ENCODE data around the gene LIMS1.
A peak's percentile ranks its signal among the peaks of the same experiment; 100 is the strongest.
"Not testable (repeated sequence)": the region's sequence is repeated elsewhere in the genome, so short reads cannot be mapped to it uniquely, and the experiment has no call there.

Gene LIMS1

DNA sequence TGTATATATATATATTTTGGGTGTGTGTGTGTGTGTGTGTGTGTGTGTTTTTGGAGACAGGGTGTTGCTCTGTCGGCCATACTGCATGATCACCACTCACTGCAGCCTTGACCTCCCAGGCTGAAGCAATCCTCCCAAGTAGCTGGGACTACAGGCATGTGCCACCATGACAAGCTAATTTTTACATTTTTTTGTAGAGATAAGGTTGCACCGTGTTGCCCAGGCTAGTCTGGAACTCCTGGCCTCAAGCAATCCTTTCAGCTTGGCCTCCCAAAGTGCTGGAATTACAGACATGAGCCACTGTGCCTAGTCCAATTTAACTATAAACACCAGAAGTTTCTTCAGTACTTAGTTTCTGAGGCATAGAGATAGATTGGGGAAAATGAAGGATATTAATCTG is 18.3 kb downstream of the LIMS1 start:
- no peak for DNase-seq (ENCODE audit: low read depth in 2 of 2)

DNA sequence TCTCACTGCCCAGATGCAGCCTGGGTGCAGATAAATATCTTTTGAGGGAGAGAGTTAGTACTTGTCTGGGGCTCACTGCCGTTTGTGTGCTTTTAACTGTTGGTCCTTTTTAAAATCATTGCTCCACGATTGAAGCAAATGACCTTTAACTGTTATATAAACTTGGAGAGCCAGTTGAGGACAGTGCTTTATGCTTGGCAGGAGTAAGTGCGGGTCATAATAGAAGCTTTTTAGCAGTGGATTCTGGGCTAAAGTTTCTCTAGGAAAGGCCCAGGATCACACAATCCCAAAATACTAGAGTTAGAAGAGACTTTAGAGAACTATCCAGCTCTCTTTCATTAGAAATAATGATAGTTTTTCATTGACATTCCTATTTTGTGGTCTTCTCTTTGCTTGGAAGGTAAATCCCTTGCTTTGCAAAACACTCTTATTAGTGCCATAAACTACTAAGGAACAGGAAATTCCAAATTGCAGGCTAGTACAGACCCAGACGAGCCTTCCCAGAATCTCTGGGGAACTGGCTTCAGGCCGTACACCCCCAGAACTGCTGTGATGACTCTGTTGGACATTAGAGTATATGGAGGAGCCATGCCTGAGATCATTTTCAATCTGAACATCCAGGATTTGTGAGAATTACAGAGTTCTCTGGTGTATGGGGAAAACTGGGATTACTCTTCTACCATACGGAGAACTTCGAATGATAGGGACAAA is 19.1 kb downstream of the LIMS1 start:
- no peak for DNase-seq (ENCODE audit: low read depth in 2 of 2)

GRCh38 chr2:108554528-108554927 is 20.3 kb downstream of the LIMS1 start:
- no peak for DNase-seq (ENCODE audit: low read depth in 2 of 2)

GRCh38 chr2:108555572-108555971 is 21.3 kb downstream of the LIMS1 start:
- no peak for DNase-seq (ENCODE audit: low read depth in 2 of 2)

DNA sequence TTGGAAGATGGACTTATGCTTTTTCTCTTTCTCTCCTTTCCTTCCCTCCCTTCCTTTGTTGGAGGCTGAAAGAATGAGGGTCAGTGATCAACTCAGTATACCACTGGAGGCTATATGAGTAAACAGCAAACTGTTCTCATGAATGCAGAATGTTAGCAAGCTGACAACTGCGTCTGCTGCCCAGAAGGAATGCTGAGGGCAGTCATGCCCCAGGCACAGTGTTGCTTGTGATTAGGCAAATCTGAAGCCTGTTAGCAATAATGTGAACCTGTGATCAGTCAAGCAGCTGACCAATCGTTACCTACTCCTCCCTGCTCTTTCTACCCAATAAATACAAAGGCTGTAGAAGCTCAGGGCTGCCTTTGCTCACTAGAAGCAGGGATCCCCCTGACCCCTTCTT is 22.3 kb downstream of the LIMS1 start:
- not testable (repeated sequence) for DNase-seq (ENCODE audit: low read depth in 2 of 2)

DNA sequence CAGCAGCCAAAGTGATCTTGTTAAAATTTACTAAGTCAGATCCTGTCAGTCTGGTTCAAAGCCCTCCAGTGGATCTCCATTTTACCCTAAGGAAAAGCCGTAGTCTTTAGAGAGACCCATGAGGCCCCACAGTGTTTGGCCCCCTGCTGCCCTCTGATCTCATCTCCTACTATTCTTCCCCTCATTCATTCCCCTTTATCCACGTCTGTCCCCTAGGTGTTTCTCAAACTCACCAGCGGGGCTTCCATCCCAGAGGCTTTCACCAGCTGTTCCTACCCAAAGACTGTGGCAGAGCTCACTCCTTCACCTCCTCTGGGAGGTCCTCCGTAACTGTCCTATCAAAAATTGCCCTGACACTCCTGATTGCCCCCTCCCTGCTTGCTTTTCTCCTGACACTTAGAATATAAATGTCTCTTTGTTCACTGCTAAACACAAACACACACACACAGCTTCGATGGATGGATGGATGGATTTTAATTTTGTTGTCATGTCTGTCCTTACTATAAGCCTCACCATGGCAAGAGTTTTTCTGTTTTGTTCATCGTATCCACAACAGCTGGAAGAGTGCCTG is 26.1 kb downstream of the LIMS1 start:
- DNase-seq (ENCODE audit: low read depth in 2 of 2) = no peak

DNA sequence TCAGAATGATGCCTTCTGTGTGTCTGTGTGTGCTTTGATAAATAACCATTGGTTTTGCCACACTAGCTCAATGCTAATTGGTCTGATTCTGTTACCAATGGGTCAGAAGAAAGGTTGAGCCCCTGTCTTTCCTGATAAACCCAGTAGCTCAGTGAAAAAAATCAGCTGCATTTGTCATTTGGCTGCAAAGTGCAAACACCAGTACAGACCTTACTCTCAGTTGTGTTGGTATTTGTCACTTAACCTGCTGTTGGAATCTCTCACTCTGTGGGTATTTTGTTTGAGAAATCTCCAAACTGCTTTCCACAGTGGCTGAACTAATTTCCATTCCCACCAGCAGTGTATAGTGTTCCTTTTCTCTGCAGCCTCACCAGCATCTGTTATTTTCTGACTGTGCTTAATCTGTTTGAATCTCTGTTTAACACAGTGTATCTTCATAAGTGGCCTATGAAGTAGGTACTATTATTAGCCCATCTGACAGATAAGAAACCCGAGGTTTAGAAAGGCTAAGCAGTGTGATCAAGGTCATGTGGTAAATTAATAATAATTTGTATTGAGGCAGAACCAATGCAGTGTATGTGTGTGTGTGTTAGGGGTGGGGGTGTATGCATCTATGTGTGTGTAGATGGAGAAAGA is 26.7 kb downstream of the LIMS1 start:
- no peak for DNase-seq (ENCODE audit: low read depth in 2 of 2)

DNA sequence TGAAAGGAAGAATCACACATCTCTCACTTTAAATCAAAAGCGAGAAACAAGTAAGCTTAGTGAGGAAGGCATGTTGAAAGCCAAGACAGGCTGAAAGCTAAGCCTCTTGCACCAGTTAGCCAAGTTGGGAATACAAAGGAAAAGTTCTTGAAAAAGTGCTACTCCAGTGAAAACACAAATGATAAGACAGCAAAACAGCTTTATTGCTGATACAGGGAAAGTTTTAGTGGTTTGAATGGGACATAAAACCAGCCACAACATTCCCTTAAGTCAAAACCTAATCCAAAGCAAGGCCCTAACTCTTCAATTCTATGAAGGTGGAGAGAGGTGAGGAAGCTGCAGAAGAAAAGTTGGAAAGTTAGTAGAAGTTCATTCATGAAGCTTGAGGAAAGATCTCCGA is 28.0 kb downstream of the LIMS1 start:
- DNase-seq (ENCODE audit: low read depth in 2 of 2) = no peak

- no peak for DNase-seq (ENCODE audit: low read depth in 2 of 2)
These were observed 30.2 kb downstream of the LIMS1 start for GRCh38 chr2:108564510-108564909.

DNA sequence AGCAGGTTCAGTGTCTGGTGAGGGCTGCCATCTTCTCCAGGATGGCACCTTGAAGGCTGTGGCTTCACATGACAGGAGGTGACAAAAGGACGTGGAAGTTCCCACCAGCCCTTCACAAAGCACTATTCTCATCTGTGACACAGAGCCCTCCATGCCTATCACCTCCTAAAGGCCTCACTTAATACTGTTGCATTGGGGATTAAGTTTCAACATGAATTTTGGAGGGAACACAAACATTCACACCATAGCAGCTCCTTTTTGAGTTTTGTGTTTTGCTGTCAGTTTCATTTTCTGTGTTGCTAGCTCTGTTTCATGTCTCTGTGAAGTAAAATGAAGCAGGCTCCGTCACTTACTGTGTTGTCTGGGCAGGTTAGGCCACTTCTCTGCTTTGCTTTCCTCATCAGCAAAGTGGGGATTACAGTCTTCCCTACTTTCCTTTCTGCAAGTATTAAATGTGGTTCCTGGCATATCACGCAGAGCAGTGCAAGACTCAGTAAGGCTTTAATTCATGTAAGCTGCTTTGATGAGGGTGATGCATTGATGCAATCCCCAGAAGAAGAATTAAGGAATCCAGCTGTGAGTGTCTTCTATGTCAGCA is 31.6 kb downstream of the LIMS1 start:
- DNase-seq (ENCODE audit: low read depth in 2 of 2) = no peak

DNA sequence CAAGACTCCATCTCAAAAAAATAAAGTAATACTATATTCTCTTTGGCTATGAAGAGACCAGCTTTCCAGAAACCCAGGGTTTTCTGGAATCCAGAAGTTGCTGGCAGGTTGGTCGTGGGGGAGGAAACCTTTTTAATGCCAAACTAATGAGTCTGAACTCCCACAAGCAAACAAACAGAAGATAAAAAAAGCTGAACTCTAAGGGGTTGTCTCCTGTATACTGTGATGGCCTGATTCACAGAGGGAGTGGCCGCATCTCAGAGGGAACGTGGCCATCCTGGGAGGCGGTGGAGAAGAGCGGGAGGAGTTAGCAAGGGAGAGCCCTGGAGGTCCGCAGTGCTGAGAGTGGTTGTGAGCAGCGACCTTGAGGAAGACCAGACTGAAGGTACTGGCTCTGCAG is 36.1 kb downstream of the LIMS1 start:
- DNase-seq (ENCODE audit: low read depth in 2 of 2) = no peak

GRCh38 chr2:108571286-108571685 is 37.0 kb downstream of the LIMS1 start:
- no peak for DNase-seq (ENCODE audit: low read depth in 2 of 2)

DNA sequence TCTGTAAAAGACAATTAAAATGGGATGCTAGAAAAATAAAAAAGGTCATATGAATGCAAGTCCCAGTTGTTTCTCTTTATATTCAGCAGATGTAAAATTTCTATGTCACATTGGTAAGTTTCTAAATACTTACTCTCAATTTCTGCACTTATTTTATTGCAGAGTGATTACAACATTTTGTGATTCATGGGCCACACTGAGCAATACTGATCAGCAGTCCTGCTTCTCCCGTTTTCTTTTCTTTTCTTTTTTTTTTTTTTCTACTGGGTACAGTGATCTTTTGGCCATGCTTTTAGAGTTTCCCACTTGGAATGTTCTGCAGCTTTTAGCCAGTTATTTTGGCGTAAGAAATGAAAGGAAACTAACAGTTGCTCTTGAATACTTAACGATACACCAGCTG is 38.8 kb downstream of the LIMS1 start:
- DNase-seq (ENCODE audit: low read depth in 2 of 2) = no peak

- no peak for DNase-seq (ENCODE audit: low read depth in 2 of 2)
These were observed 40.1 kb downstream of the LIMS1 start for GRCh38 chr2:108574332-108574731.

GRCh38 chr2:108575132-108575966 is 41.1 kb downstream of the LIMS1 start:
- DNase-seq (ENCODE audit: low read depth in 2 of 2) = no peak

GRCh38 chr2:108577099-108577498 is 42.8 kb downstream of the LIMS1 start:
- no peak for DNase-seq (ENCODE audit: low read depth in 2 of 2)

DNA sequence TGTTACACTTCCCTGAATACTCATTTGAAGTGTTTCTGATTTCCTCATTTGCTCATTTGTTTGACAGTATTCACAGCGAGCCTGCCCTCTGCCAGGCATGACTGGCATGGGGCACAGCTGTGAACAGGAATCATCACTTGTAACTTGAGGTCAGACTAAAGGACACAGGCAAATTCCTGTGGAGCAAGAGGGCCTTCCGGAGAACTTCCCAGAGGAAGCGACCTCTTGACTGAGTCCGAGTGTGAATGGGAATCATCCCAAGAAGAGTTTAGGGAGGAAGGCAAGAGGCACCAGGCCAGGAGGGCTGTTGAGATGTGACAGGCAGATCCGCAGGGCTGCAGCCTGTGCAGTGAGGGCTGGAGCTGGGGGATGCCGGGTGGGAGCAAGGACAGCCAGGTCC is 45.4 kb downstream of the LIMS1 start:
- DNase-seq (ENCODE audit: low read depth in 2 of 2) = no peak

DNA sequence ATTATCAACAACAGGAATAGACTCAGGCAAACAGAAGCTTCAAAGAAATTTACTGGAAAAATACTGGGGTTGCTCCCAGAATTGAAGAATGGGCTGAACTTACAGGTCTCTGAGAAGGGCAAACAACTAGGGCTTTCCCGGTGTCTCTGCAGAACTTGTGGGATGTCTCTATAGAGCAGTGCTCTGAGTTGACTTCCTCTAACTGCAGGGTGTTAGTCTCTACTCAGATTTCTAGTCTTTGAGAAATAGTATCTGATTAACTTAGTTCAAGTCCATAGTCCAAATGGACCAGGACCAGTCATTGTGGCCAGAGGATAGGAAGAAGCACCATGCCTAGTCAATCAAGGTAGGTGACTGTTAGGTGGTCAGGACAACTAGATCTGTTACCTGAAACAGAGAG is 45.8 kb downstream of the LIMS1 start:
- DNase-seq (ENCODE audit: low read depth in 2 of 2) = no peak

- peak; percentile 13 to 50 for DNase-seq (ENCODE audit: low read depth in 2 of 2)
These were observed 49.7 kb downstream of the LIMS1 start for GRCh38 chr2:108583903-108584520.

DNA sequence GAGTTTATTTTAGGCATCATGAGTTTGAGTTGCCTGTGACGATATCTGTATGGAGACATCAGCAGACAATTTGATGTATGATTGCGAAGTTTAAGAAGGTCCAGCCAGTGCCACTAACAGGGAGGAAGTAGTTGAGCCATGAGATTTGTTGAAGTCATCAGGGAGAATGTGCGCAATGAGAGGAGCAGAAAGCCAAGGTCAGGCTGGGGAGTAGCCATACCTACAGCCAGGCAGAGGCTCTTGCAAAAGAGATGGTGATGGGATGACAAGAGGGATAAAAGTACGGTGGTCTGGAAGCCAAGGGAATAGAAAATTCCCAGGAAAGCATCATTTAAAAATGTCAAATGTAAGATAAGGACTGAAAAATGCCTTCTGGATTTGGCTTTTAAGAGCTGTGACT is 51.2 kb downstream of the LIMS1 start:
- DNase-seq (ENCODE audit: low read depth in 2 of 2) = no peak

GRCh38 chr2:108586116-108586515 is 51.8 kb downstream of the LIMS1 start:
- DNase-seq (ENCODE audit: low read depth in 2 of 2) = no peak

- no peak for DNase-seq (ENCODE audit: low read depth in 2 of 2)
These were observed 52.4 kb downstream of the LIMS1 start for GRCh38 chr2:108586631-108587030.
